GM19468 (cell line): ENCODE results near the gene AGPAT3.

Source experiments
- ATAC-seq: cut with Tn5 transposase; IDR thresholded peaks from one replicate; pipeline ENCODE4 v1.9.1; 2021; ENCODE audit warnings: mild to moderate bottlenecking, moderate library complexity, moderate number of reproducible peaks; ENCODE audit not compliant: unreplicated experiment; ENCODE audit errors: extremely low read depth

Gene AGPAT3

DNA sequence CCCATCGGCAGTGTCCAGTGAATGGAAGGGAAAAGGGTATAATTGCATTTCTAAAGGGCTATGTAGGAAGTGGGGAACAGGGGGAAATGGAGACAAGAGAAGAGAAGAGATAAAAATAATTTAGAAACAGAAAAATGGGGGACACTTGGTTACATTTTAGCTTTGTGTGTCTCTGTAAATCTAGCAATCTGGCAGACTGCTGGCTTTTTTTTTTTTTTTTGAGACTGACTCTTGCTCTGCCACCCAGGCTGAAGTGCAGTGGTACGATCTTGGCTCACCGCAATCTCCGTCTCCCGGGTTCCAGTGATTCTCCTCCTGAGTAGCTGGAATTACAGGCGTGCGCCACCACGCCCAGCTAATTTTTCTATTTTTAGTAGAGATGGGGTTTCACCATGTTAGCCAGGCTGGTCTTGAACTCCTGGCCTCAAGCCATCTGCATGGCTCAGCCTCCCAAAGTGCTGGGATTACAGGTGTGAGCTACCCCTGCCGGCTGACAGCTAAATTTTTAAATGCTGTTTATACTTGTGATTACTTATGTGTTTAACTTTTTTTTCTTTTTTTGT is 53.4 kb downstream of the AGPAT3 start:
- no peak for ATAC-seq

DNA sequence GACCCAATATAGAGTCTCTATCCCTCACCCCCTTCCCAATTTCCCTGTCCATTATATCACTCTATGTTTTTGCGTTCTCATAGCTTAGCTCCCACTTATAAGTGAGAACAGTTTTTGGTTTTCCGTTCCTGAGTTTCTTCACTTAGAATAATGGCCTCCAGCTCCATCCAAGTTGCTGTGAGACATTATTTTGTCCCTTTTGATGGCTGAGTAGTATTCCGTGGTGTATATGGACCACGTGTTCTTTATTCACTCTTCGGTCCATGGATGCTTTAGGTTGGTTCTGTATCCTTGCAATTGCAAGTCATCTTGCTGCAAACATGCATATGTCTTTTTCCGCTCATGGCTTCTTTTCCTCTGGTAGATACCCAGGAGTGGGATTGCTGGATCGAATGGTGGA is 54.3 kb downstream of the AGPAT3 start:
- ATAC-seq, result no peak

DNA sequence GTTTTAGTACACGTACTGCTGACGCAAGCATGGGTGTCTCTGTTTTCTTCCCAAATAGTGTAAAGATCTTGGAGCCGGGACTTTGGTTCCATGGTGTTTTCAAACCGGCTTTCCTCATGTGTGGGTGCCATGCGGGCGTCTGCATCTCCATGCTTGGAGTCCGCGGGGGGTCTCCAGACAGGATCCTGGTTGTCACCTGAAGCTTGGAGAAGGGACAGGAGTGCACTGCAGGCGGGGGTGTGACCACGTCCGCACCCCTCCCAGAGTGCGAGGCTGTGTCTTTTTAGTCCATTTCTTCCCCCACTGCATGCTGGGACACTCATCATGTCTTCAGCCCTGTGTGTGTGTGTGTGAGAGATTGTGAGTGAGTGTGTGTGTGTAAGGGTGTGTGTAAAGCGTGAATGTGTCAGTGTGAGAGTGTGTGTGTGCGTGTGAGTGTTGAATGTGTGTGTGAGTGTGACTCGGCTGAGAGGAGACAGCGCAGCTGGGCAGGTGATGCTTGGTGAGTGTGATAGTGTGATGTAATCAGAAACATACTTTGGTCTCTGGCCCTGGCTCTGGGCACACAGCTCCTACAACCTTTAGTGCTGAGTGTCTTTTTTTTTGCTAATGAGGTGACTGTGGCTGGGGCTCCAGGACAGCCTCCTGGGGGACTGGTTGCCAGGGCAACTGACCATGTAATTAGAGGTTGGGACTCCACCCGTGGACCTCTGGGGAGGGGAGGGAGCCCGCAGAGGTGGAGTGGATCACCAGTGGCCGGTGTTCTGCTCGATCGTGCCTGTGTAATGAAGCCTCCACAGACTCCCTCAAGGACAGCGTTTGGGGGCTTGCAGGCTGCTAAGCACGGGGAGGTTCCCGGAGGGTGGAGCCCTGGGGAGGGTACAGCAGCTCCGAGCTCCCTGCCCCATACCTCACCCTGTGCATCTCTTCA is 55.1 kb downstream of the AGPAT3 start:
- no peak for ATAC-seq

DNA sequence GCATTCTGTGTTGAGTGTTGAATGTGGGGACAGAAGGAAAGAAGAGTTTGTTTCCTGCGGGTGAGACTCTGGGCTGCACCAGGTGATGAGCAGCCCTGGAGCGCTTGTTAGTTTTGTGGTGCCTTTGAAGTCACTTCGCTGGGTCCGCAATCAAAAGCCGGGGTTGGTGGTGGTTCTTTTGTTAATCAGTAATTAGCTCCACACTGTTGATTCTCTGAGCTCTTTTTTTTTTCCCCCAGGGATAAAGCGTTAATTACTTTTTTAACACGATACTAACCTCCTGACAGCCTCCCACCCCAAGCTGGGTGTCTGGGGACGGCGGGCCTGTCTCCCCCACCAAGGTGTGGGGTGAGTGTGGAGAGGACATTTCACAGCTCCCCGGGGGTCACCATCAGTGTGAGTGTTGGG is 56.6 kb downstream of the AGPAT3 start:
- no peak for ATAC-seq

DNA sequence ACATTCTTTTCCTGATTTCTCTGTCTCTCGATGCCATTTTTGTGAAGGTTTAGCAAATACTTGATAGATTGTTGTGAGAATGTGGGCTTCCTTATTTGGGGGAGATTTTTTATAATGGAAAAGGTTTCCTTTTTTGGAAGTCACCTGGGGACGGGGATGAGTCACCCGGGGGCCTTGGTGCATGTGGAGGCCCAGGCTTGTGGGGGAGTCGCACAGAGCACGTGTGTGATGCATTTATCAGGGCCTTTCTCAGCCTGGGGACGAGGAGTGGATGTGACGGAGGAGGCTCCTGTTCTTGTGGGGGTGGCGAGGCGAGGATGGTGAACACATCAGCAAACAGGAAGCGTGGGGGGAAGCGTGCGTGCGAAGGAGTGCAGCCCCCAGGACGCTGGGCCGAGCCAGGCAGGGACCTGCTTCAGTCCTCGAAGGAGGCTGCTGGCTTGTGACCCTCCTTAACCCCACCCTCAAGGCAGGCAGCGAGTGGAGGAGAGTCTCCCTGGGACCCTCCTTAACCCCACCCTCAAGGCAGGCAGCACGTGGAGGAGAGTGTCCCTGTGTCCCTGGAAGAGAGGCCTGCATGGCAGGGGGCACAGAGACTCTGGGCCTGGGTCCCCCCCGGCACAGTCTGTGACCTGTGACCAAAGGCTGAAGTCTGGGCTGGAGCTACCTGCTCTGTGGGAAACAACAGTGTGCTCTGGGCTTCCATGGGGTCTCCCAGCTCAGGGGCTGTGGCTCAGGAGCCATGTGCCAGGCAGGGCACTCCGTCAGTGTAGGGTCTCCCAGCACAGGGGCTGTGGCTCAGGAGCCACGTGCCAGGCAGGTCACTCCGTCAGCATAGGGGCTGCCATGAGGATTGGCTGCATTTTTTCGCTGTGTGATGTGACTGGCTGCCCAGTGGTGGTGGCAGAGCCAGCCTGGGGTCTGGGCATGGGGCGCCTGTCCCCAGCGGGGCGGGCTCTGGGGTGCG is 57.2 kb downstream of the AGPAT3 start:
- ATAC-seq, result no peak

DNA sequence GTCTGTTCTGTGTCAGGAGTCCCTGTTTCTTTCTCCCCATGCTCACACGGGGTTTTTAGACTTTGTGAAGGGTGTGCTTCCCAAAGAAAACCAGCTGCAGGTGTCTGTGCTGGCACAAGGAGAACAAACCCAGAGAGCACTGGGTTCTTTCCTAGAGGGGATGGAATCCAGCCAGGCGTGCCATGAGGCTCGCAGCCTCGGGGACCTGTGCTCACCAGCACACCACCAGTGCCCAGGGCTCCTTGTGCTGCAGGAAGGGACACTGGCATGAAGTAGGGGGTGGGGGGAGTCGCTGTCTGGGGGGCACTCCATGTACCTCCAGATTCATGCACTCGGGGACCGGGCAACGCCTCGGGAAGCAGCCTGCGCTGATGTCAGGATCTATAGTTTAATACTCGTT is 57.9 kb downstream of the AGPAT3 start:
- ATAC-seq, result no peak

DNA sequence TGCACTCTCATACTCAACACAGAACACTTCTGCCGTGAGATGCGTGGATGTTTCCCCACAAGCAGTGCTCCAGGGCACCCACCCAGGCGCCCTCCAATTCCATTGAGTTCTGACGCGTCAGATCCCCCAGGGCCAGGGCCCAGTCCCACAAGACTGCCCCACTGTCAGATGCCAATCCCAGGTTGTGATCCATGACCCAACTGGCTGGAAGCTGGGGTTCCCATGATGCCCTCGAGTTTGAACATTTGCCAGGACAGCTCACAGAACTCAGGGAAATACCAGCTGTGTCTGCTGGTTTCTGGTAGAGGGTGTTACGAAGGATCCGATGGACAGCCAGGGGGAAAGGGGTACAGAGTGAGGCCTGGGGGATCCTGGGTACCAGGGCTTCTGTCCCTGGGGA is 58.4 kb downstream of the AGPAT3 start:
- no peak for ATAC-seq

DNA sequence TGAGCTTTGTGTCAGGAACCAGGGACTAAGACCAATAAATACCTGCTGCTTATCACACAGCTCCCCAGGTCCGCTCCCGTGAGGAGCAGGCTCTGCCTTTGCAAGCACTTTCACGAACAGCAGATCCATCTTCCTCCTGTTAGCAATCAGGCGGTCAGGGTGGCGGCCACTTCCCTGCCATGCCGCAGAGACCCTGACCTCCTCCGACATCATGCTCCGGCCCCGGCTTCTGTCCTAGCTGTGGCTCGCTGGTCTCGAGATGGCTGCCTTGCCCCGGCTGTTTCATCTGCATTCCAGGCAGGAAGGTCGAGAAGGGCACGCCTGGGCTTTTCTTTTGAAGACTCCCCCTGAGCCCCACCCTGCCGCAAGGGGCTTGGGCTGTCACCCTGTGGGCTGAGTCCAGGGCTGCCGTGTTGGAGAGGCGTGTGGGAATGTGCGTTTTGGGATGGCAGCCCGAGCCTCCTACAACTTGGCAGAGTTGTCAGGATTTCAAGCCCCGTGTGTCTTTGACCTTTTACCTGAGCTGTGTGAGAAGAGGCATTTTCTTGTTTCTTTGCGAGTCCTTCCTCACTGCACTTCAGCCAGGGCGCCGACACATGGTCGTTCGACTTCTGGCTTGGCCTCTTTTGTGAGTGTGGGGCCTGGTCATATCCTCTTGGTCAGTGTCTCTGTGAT is 59.5 kb downstream of the AGPAT3 start:
- no peak for ATAC-seq

DNA sequence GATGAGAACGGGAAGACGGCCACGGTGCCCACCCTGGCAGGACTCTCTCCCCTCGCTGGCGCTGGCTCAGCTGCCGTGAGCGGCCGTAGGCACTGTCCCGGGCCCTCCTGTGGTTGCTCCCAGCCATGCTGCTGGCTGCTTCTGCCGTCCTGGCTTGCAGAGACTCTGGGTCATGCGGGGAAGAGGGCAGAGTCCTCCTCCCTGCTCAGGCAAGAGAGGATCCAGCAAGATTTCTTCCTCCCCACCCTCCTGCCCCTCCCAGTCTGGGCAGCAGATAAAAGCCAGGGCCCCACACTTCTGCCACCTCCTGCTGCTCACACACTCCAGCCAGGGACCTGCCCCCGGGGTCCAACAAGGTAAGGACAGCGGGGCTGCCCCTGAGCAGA is 60.1 kb downstream of the AGPAT3 start:
- ATAC-seq, result no peak

DNA sequence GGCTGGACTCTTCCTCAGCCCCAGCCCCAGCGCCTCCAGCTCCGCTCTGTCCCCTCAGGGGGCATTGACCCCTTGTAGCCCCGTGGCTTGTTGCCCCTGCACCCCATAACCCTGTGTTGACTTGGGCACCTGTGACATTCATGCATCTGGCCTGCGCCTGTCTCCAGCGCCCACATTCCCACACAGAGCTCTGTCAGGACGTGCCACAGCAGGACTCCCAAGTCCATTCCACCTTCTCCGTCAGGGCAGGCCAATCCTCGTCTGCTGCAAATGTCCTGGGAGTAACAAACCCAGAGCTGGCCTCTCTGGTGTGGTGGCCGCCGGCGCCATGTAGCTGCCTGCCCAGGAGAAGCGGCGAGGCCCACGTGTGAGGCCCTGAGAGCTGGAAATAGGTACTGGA is 60.6 kb downstream of the AGPAT3 start:
- ATAC-seq, result no peak

DNA sequence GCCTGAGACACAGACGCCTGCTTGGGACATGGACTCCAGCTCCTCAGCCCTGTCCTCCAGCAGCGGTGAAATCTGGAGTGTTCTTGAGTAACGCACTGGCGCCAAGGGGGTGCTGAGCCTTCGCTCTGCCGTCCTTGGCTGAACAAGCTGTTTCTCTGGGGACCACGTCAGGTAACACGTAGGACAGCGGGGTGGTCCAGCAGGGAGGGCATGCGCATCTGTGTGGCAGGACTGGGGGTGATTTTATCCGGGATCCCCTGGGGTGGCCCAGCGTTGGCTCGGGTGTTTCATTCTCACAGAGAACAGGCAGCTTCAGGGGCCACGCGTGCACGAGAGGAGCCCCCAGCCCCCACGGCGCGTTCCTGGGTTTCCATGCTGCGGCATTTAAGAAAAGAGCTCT is 61.2 kb downstream of the AGPAT3 start:
- ATAC-seq, result no peak

DNA sequence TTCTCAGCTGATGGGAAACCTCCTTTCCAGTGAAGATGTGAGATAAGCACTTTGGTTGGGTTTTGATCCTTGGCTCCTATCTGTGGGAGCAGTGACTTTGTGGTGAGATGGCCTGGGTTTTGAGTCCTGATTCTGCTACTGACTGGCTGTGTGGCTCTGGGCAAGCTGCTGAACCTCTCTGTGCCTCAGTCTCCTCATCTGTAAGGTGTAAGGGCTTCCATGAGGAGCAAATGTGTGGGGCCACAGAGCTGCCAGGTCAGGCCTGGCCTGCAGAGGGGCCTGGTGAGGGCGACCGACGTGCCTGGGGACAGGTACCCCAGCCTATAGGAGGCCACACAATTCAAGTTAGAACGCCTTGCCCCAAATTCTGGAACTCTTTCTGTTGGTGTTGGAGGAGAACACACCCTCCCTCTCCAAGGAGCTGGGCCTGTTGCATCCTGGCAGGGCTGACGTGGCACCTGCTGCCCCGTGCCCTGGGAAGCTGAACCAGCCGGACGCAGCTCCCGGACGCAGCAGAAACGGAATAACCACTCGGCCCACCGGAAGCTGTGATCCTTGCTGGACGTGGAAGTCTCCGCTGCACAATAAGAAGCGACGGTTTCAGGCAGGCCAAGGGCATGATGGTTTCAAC is 62.7 kb downstream of the AGPAT3 start:
- ATAC-seq, result no peak

DNA sequence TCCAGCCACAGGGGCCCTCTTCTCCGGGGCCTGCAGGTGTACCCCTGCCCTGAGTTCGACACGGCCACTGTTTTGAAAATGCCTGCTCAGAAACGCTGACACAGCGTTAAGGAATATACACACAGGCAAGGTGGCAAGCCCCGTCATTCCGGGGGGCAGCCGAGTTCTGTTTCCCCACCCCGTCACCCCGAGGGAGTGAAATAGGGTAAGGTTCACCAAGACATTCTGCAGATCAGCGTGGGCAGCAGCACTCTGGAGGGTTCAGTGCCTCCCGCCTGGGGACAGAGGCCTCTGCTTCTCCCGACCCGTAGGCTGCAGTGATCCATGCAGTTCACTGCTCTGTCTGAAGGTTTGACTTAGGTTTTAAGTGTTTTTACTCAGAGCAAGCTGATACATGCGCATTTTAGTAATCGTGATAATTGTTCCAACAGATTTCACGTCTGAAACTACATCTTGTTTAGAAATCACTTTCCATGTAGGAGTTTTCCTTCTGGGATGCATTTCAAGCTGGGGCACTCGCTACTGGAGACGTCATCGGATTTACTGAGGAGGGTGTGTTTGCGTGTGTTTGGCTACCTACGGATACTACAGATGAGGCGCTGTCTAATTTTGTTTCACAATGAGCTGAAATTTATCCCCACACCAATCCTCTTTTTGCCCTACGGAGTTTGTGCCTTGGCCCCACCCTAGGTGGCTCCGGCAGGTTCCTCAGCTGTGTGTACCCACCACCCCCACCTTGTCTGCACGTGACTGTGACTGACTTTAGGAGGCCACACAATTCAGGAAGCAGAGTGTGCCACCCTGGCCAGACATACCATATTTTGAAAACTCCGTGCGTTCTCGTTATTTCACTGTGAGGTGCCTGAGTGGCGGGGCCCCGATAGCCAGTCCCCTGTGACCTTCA is 63.5 kb downstream of the AGPAT3 start:
- ATAC-seq, result no peak

DNA sequence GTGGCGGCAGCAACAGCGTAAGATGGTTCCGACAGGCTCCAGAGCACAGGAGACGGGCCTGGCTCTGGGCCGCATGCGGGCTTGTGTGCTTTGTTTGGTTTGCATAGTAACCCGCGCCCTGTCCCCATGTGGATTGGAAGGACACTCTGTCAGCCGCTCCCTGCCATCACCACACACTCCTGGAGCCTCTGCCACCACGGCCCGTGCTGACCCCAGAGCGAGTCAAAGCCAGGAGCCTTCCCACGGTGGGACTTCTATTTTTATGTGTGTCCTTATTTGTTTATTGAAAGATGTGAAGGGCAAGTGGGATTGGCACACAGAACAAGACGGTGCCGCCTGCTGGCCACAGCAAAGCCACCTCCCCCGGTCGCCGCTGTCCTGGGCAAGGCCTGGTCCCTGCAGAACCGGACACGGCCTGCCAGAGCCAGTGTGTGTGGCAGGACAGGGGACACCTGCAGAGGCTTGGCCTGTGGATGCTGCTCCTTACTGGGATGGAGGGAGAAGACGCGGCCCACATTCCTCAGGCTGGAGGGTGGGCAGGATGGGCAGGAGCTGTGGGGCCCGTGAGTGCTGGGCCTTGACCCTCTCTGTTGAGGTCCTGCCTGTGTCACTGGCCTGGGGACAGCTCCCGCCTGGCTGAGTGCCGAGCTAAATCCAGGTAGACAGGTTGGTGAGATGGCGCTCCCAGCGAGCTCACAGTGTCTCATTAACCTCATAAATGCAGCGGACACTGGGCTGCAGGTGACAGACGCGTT is 64.4 kb downstream of the AGPAT3 start:
- ATAC-seq, result no peak

DNA sequence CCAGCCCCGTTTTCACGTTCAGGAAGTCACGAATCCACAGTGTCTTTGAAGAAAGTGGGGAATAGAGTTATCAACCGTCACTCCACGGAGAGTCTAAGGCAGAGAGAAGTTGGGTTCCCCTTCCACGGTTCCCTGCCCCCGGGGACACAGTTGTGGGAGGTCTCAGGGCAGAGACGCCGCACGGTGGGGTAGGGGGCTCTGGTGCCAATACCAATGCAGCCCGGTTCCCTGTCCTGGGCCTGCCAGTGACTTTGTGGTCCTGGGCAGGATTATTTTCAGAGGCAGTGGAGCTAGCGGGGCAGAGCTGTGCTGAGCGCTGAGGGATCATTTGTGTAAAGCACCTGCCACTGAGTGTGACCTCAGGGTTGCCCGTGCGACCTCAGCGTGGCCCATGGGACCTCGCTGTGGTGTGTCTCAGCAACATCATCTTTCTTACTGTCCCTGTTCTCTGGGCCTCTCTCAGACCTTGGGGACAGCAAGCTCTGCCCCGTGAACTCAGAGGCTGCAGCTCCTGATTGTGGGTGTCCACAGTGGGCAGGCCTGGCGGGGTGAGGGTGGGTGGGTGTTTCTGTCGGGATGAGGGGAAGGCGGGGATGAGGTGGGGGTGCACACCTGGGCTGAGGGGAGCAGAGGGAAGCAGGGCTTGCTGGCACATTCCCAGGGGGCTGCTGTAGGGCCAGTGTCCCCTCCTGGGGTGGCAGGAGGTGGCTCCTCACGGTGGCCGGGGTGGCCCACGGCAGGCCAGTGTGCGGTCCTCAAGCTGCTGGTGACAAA is 65.2 kb downstream of the AGPAT3 start:
- no peak for ATAC-seq

DNA sequence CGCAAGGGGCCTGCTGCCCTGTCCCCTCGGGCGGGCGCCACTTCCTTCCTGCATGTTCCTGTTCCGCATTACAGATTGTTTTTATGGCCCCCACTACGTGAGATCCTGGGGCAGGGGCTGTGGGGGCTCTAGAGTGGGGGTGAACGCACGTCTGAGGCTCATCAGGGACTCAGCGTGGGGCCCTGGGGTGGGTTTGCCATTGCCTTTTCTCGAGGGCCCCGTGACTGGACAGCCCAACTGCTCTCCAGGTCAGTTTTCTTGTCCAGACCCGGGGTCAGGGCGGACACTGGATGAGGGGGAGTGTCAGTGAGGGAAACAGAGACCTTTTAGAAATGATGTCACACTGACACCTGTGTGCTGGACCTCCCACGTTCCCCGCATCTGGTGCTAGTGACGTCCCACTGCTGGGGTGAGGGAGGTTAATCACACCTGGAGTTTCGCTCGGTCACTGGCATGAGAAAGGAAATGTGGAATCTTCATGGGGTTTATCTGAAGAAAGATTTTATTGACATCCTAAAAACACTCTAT is 65.9 kb downstream of the AGPAT3 start:
- no peak for ATAC-seq

DNA sequence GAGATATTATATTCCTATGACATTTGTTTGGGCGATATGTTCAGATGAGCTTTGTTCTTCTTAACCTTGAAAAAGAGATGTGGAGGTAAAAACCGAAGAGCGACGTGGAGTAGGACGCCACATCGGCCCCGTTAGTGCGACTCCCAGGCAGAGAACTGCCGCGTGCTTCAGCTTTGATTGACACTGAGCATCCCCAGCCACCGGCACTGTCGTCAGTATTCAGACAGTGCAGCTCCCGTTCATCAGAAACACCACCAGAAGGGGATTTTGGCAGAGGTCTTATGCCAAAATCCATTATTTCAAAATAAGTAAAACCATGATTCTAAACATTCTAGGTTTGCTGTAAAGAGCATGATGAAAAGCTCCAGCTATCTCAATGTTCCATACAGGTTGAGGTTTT is 66.5 kb downstream of the AGPAT3 start:
- ATAC-seq, result no peak
